Stimulated activated effector memory CD8-positive, alpha-beta T cell treated with anti-CD3 and anti-CD28 coated beads, Interleukin-12 subunit alpha, Interleukin-12 subunit beta, amount 100 ng/mL, for 72 hours (primary cell): ENCODE data around the gene ANP32E.
A peak's percentile ranks its signal among the peaks of the same experiment; 100 is the strongest.
"Not testable (repeated sequence)": the region's sequence is repeated elsewhere in the genome, so short reads cannot be mapped to it uniquely, and the experiment has no call there.

Source experiments
- ATAC-seq: fragments of 150-1000 bp; cut with Tn5 transposase; 2 replicates; pipeline ENCODE4 v1.10.0; 2021
- DNase-seq, 2 donors: peaks; one replicate each; pipeline ENCODE4 v3.0.0; 2021 to 2022; ENCODE audit warnings: low spot score in 2 of 2
- H3K27ac Mint-ChIP-seq: one replicate; pipeline ENCODE4 v1.8.0; 2022; ENCODE audit warnings: mild to moderate bottlenecking, mixed read lengths
- H3K36me3 Mint-ChIP-seq: one replicate; pipeline ENCODE4 v1.8.0; 2022; ENCODE audit warnings: mild to moderate bottlenecking, mixed read lengths
- H3K4me1 Mint-ChIP-seq: one replicate; pipeline ENCODE4 v1.8.0; 2022; ENCODE audit warnings: mixed read lengths
- H3K4me3 Mint-ChIP-seq: one replicate; pipeline ENCODE4 v1.8.0; 2022; ENCODE audit warnings: mild to moderate bottlenecking, mixed read lengths
- H3K9me3 Mint-ChIP-seq: one replicate; pipeline ENCODE4 v1.8.0; 2022; ENCODE audit warnings: mixed read lengths

ANP32E gene

GRCh38 chr1:150262388-150263320 lies 26.7 kb upstream of the ANP32E start:
- peaks cover 38% of the 10 kb centered on the region for H3K36me3 Mint-ChIP-seq
- DNase-seq = no peak
- no peaks in the 10 kb centered on the region for H3K9me3 Mint-ChIP-seq
- H3K4me1 Mint-ChIP-seq = peaks cover 11% of the 10 kb centered on the region
- ATAC-seq = no peak
- H3K27ac Mint-ChIP-seq = no peak overlapping the region
- no peak overlapping the region for H3K4me3 Mint-ChIP-seq

GRCh38 chr1:150261367-150261766 lies 25.5 kb upstream of the ANP32E start:
- Mint-ChIP-seq H3K9me3 (no peaks in the 10 kb centered on the region), H3K4me1 (peaks cover under 1% of the 10 kb centered on the region), H3K4me3 (no peak overlapping the region), H3K27ac (no peak overlapping the region), H3K36me3 (peaks cover 26% of the 10 kb centered on the region)
- ATAC-seq = no peak
- DNase-seq = no peak

- no peak overlapping the region for H3K4me3 Mint-ChIP-seq
- H3K27ac Mint-ChIP-seq = no peak overlapping the region
- DNase-seq (no peak), ATAC-seq (no peak)
- H3K9me3 Mint-ChIP-seq = no peaks in the 10 kb centered on the region
- H3K4me1 Mint-ChIP-seq = peaks cover 14% of the 10 kb centered on the region
- peaks cover 13% of the 10 kb centered on the region for H3K36me3 Mint-ChIP-seq
These were observed 24.1 kb upstream of the ANP32E start for GRCh38 chr1:150259758-150260669.

- no peak for ATAC-seq
- no peaks in the 10 kb centered on the region for H3K9me3 Mint-ChIP-seq
- H3K4me3 Mint-ChIP-seq = no peak overlapping the region
- DNase-seq = no peak
- H3K4me1 Mint-ChIP-seq = peaks cover 14% of the 10 kb centered on the region
- H3K36me3 Mint-ChIP-seq = peaks cover 6% of the 10 kb centered on the region
- H3K27ac Mint-ChIP-seq = no peak overlapping the region
These were observed 23.3 kb upstream of the ANP32E start for GRCh38 chr1:150259217-150259616.

- Mint-ChIP-seq H3K4me1 (peaks cover 14% of the 10 kb centered on the region), H3K36me3 (peaks cover 6% of the 10 kb centered on the region), H3K27ac (no peak within 1 kb of the TSS), H3K9me3 (no peaks in the 10 kb centered on the region), H3K4me3 (no peak within 1 kb of the TSS)
- DNase-seq = no peak
- no peak for ATAC-seq
These were observed 22.0 kb upstream of the ANP32E start, which contains the start of gene CA14 for GRCh38 chr1:150257624-150258585. CA14 (plus strand) TSS chr1:150257774; CDS start chr1:150258129, 355 bp downstream.

GRCh38 chr1:150256554-150257341 lies 20.8 kb upstream of the ANP32E start:
- ATAC-seq (no peak), DNase-seq (no peak)
- no peaks in the 10 kb centered on the region for H3K9me3 Mint-ChIP-seq
- H3K27ac Mint-ChIP-seq = no peak overlapping the region
- H3K36me3 Mint-ChIP-seq = peaks cover 6% of the 10 kb centered on the region
- H3K4me1 Mint-ChIP-seq = peaks cover 14% of the 10 kb centered on the region
- peak overlapping the region; percentile 55 for H3K4me3 Mint-ChIP-seq

GRCh38 chr1:150256198-150256553 lies 20.3 kb upstream of the ANP32E start:
- Mint-ChIP-seq H3K36me3 (peaks cover 6% of the 10 kb centered on the region), H3K4me3 (peak overlapping the region; percentile 55), H3K4me1 (peaks cover 14% of the 10 kb centered on the region), H3K27ac (no peak overlapping the region), H3K9me3 (no peaks in the 10 kb centered on the region)
- DNase-seq = no peak
- no peak for ATAC-seq

- Mint-ChIP-seq H3K36me3 (no peaks in the 10 kb centered on the region), H3K9me3 (no peaks in the 10 kb centered on the region), H3K4me1 (no peaks in the 10 kb centered on the region), H3K27ac (no peak overlapping the region), H3K4me3 (no peak overlapping the region)
- ATAC-seq = no peak
- DNase-seq = no peak
These were observed 14.0 kb upstream of the ANP32E start for GRCh38 chr1:150249936-150250335.

GRCh38 chr1:150243003-150243402 lies 7.1 kb upstream of the ANP32E start:
- no peak overlapping the region for H3K27ac Mint-ChIP-seq
- H3K4me1 Mint-ChIP-seq = no peaks in the 10 kb centered on the region
- DNase-seq (no peak), ATAC-seq (no peak)
- H3K9me3 Mint-ChIP-seq = no peaks in the 10 kb centered on the region
- H3K36me3 Mint-ChIP-seq = no peaks in the 10 kb centered on the region
- no peak overlapping the region for H3K4me3 Mint-ChIP-seq

GRCh38 chr1:150237746-150238145 lies 1.8 kb upstream of the ANP32E start:
- no peak overlapping the region for H3K27ac Mint-ChIP-seq
- H3K4me1 Mint-ChIP-seq = peaks cover 18% of the 10 kb centered on the region
- no peak for ATAC-seq
- H3K9me3 Mint-ChIP-seq = no peaks in the 10 kb centered on the region
- H3K36me3 Mint-ChIP-seq = no peaks in the 10 kb centered on the region
- no peak overlapping the region for H3K4me3 Mint-ChIP-seq
- DNase-seq = peak in 1 of 2 donors; percentile 47

- H3K36me3 Mint-ChIP-seq, ATAC-seq, H3K4me3 Mint-ChIP-seq, H3K27ac Mint-ChIP-seq, H3K9me3 Mint-ChIP-seq: not testable (repeated sequence)
- H3K4me1 Mint-ChIP-seq = peaks cover 20% of the 10 kb centered on the region
- DNase-seq = peak in 1 of 2 donors; percentile 44
These were observed 1.3 kb upstream of the ANP32E start for GRCh38 chr1:150237176-150237575.

GRCh38 chr1:150236614-150237100 lies 745 bp upstream of the ANP32E start:
- Mint-ChIP-seq H3K4me3 (no peak overlapping the region), H3K4me1 (peaks cover 20% of the 10 kb centered on the region), H3K27ac (no peak overlapping the region), H3K9me3 (no peaks in the 10 kb centered on the region), H3K36me3 (no peaks in the 10 kb centered on the region)
- ATAC-seq = no peak
- DNase-seq = no peak

- ATAC-seq (no peak), DNase-seq (peak in 1 of 2 donors; percentile 76)
- peaks cover 20% of the 10 kb centered on the region for H3K4me1 Mint-ChIP-seq
- no peak overlapping the region for H3K4me3 Mint-ChIP-seq
- no peak overlapping the region for H3K27ac Mint-ChIP-seq
- H3K9me3 Mint-ChIP-seq = no peaks in the 10 kb centered on the region
- H3K36me3 Mint-ChIP-seq = no peaks in the 10 kb centered on the region
These were observed 539 bp downstream of the ANP32E start for GRCh38 chr1:150235294-150235851.
